Left lung (tissue), 10 donors: ENCODE data around the gene SIDT1. TPM values are rescaled to one million over a fixed set of nuclear protein-coding genes. Genes with fewer than 3 reads are reported as not detected.

Experiments used
- ATAC-seq: fragments of 200-7000 bp; cut with Tn5 transposase; one replicate; pipeline ENCODE4 v1.9.1; 2020; ENCODE audit warnings: moderate library complexity
- DNase-seq, 4 donors: peaks; one replicate each; pipeline ENCODE4 v3.0.0-alpha.2; 2013 to 2020
- H3K27ac ChIP-seq, 2 donors: fragments of 200-600 bp; sonication (generic) in 1 of 2; one replicate each; pipeline versions ENCODE4 v1.5.0 to v1.8.0; 2020 to 2021
- H3K27me3 ChIP-seq, 2 donors: fragments of 200-600 bp; sonication (generic) in 1 of 2; one replicate each; pipeline versions ENCODE4 v1.5.0 to v1.8.0; 2020 to 2021
- H3K36me3 ChIP-seq, 2 donors: fragments of 200-600 bp; sonication (generic) in 1 of 2; one replicate each; pipeline versions ENCODE4 v1.5.0 to v1.8.0; 2020 to 2021
- H3K4me1 ChIP-seq, 2 donors: fragments of 200-600 bp; one replicate each; pipeline ENCODE4 v1.8.0; 2021
- H3K4me3 ChIP-seq, 2 donors: fragments of 200-600 bp; sonication (generic) in 1 of 2; one replicate each; pipeline versions ENCODE4 v1.5.0 to v1.8.0; 2020 to 2021; ENCODE audit warnings: mild to moderate bottlenecking in 1 of 2
- H3K9me3 ChIP-seq, 2 donors: fragments of 200-600 bp; sonication (generic) in 1 of 2; one replicate each; pipeline versions ENCODE4 v1.5.0 to v1.8.0; 2020 to 2021
- intact Hi-C, 2 donors: fragments of 100-400 bp; cut with DNase I; formaldehyde crosslinking; loops; one replicate each; pipeline versions ENCODE4 v1.11.2 to v1.14.2; 2022
- polyA plus RNA-seq, 6 donors: library from polyadenylated mRNA; unstranded; fragments of 120-200 nt; gene quantifications; one replicate each; pipeline ENCODE4 v1.2.1, GENCODE V29; 2013; ENCODE audit not compliant: insufficient read length in 6 of 6
- total RNA-seq, 2 donors: library from RNA; stranded (reverse); fragmentation: NEBNext Ultra II Directional; extraction: Animal tissue kit (Norgen Biotek cat#: 25700); gene quantifications; one replicate each; pipeline ENCODE4 v1.2.1, GENCODE V29; 2021
- TF ChIP-seq, protein P1 (sequence below), 2 donors: fragments of 200-600 bp; sonication (generic) in 1 of 2; IDR thresholded peaks; one replicate each; pipeline versions ENCODE4 v1.5.0 to v1.8.0; 2021; ENCODE audit warnings: antibody characterized with exemption in 2 of 2
- donor health status: DM: no; HTN: yes; CAD: no.
- donor health status: DM: no; HTN: no; CAD: no.

SIDT1 gene
- total and polyA plus RNA-seq, 8 donors, result 1.8 to 4.7 (median 2.7) TPM

- Histone ChIP-seq H3K27me3 (no peaks in the 10 kb centered on the region), H3K4me3 (no peak overlapping the region), H3K4me1 (no peaks in the 10 kb centered on the region), H3K36me3 (no peaks in the 10 kb centered on the region), H3K9me3 (no peaks in the 10 kb centered on the region), H3K27ac (no peak overlapping the region)
- TF ChIP-seq, protein P1, sequence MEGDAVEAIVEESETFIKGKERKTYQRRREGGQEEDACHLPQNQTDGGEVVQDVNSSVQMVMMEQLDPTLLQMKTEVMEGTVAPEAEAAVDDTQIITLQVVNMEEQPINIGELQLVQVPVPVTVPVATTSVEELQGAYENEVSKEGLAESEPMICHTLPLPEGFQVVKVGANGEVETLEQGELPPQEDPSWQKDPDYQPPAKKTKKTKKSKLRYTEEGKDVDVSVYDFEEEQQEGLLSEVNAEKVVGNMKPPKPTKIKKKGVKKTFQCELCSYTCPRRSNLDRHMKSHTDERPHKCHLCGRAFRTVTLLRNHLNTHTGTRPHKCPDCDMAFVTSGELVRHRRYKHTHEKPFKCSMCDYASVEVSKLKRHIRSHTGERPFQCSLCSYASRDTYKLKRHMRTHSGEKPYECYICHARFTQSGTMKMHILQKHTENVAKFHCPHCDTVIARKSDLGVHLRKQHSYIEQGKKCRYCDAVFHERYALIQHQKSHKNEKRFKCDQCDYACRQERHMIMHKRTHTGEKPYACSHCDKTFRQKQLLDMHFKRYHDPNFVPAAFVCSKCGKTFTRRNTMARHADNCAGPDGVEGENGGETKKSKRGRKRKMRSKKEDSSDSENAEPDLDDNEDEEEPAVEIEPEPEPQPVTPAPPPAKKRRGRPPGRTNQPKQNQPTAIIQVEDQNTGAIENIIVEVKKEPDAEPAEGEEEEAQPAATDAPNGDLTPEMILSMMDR (IDR thresholded peaks at IDR 0.05), result no peak
- DNase-seq (no peak), ATAC-seq (peak; percentile 80)
- intact Hi-C loops, result no loop called here
Observed at GRCh38 chr3:113557374-113557773, 25.0 kb downstream of the SIDT1 start.

DNA sequence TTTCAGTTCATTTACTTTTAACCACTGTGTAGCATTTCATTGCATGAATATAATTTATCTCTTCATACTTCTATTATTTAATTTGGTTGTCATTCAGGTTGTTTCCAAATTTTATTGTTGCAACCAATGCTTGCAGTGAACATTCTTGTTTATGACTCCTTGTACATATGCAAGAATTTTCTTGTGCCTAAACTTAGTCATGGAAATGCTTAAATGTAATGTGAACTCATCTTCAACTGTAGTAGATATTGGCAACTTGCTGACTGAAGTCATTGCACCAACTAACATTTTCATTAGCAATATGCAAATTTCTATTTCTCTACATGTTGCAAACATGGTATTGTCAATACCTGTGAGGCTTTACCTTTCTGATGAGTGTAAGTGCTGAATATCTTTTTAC lies 26.7 kb downstream of the SIDT1 start:
- Histone ChIP-seq H3K4me1 (no peaks in the 10 kb centered on the region), H3K36me3 (no peaks in the 10 kb centered on the region), H3K27ac (no peak overlapping the region), H3K9me3 (no peaks in the 10 kb centered on the region), H3K4me3 (no peak overlapping the region), H3K27me3 (no peaks in the 10 kb centered on the region)
- ATAC-seq (no peak), DNase-seq (no peak)
- TF ChIP-seq, protein P1 (IDR thresholded peaks at IDR 0.05), result no peak
- intact Hi-C loops, result no loop called here

GRCh38 chr3:113560271-113560670 lies 27.9 kb downstream of the SIDT1 start:
- no peak for DNase-seq

GRCh38 chr3:113560831-113561623 lies 28.7 kb downstream of the SIDT1 start:
- Histone ChIP-seq H3K27me3 (no peaks in the 10 kb centered on the region), H3K4me1 (no peaks in the 10 kb centered on the region), H3K36me3 (no peaks in the 10 kb centered on the region), H3K27ac (no peak overlapping the region), H3K9me3 (no peaks in the 10 kb centered on the region), H3K4me3 (no peak overlapping the region)
- TF ChIP-seq, protein P1 (IDR thresholded peaks at IDR 0.05), result no peak
- DNase-seq, result peak in 1 of 4 donors; percentile 23
- no peak for ATAC-seq
- intact Hi-C loops, result no loop called here

More at GRCh38 chr3:113560271-113560670, 27.9 kb downstream of the SIDT1 start:
- no peaks in the 10 kb centered on the region for H3K9me3 ChIP-seq
- no peaks in the 10 kb centered on the region for H3K36me3 ChIP-seq
- no peak for ATAC-seq
- no peak overlapping the region for H3K27ac ChIP-seq
- intact Hi-C loops, result no loop called here
- TF ChIP-seq, protein P1 (IDR thresholded peaks at IDR 0.05), result no peak
- H3K27me3 ChIP-seq, result no peaks in the 10 kb centered on the region
- H3K4me3 ChIP-seq, result no peak overlapping the region
- no peaks in the 10 kb centered on the region for H3K4me1 ChIP-seq

GRCh38 chr3:113565555-113565954 lies 33.2 kb downstream of the SIDT1 start:
- intact Hi-C loops, result no loop called here
- Histone ChIP-seq H3K27me3 (no peaks in the 10 kb centered on the region), H3K27ac (no peak overlapping the region), H3K4me1 (no peaks in the 10 kb centered on the region), H3K4me3 (no peak overlapping the region), H3K9me3 (no peaks in the 10 kb centered on the region), H3K36me3 (no peaks in the 10 kb centered on the region)
- ATAC-seq (no peak), DNase-seq (no peak)
- TF ChIP-seq, protein P1 (IDR thresholded peaks at IDR 0.05), result no peak
